OCI-LY3 (cell line): ENCODE measurements around the gene SHMT2.

Experiments used
- CTCF ChIP-seq: fragments of 200-600, 300-600 bp; sonication (generic); IDR thresholded peaks from 2 replicates; pipeline ENCODE4 v1.5.1; 2014; ENCODE audit warnings: antibody characterized with exemption, low read length, low read depth
- EZH2phosphoT487 ChIP-seq: fragments of 200-600 bp; shearing (Covaris generic); IDR thresholded peaks from 2 replicates; pipeline ENCODE4 v1.6.1; 2018; ENCODE audit warnings: antibody characterized with exemption, mixed run types, low read depth

- TF ChIP-seq CTCF (no peak), EZH2phosphoT487 (no peak)
Observed at GRCh38 chr12:57268264-57268663, 38.8 kb downstream of the SHMT2 start.
